SU-DHL-6 (cell line): ENCODE data around the gene TAF11L12.

Source experiments
- H2AFZ ChIP-seq: fragments of 200-600 bp; sonication (generic); 2 replicates; pipeline ENCODE4 v1.6.1; 2014; ENCODE audit warnings: low read depth, mild to moderate bottlenecking, moderate library complexity, mixed read lengths, antibody characterized with exemption, low read length; ENCODE audit not compliant: severe bottlenecking
- H3F3A ChIP-seq: fragments of 200-600 bp; shearing (Covaris generic); 2 replicates; pipeline ENCODE4 v1.6.0; 2016; ENCODE audit warnings: antibody characterized with exemption, mild to moderate bottlenecking; ENCODE audit not compliant: insufficient read depth
- H3K27ac ChIP-seq: fragments of 200-600 bp; sonication (generic); 2 replicates; pipeline ENCODE4 v1.5.1; 2016; ENCODE audit warnings: low read depth, mild to moderate bottlenecking, low read length, moderate library complexity, mixed read lengths
- H3K27me3 ChIP-seq: fragments of 200-600 bp; sonication (generic), shearing (Covaris generic); 2 replicates; pipeline ENCODE4 v1.6.0; 2014; ENCODE audit warnings: mild to moderate bottlenecking, low read length
- H3K36me3 ChIP-seq: fragments of 200-600 bp; sonication (generic); 2 replicates; pipeline ENCODE4 v1.6.1; 2014; ENCODE audit warnings: mild to moderate bottlenecking, low read length, mixed read lengths
- H3K4me2 ChIP-seq: fragments of 300-600, 200-600 bp; shearing (Covaris generic), sonication (generic); 2 replicates; pipeline ENCODE4 v1.6.0; 2014; ENCODE audit warnings: low read length, low read depth, mild to moderate bottlenecking; ENCODE audit not compliant: poor library complexity, severe bottlenecking
- H3K4me3 ChIP-seq: fragments of 200-600 bp; sonication (generic); 2 replicates; pipeline ENCODE4 v1.5.1; 2014; ENCODE audit warnings: antibody characterized with exemption, low read length, mild to moderate bottlenecking, mixed read lengths; ENCODE audit not compliant: insufficient read depth, poor library complexity, severe bottlenecking
- H3K79me2 ChIP-seq: fragments of 200-600 bp; sonication (generic); 2 replicates; pipeline ENCODE4 v1.6.1; 2014; ENCODE audit warnings: mild to moderate bottlenecking, low read length, moderate library complexity; ENCODE audit not compliant: insufficient read depth
- H3K9ac ChIP-seq: fragments of 200-600 bp; sonication (generic); 2 replicates; pipeline ENCODE4 v1.7.0; 2014; ENCODE audit warnings: mild to moderate bottlenecking, low read length
- H3K9me2 ChIP-seq: fragments of 200-600 bp; sonication (generic); replicated peaks from 2 replicates; pipeline ENCODE4 v1.6.1; 2014; ENCODE audit warnings: low read length; ENCODE audit not compliant: insufficient read depth
- H3K9me3 ChIP-seq: fragments of 200-600 bp; sonication (generic); 2 replicates; pipeline ENCODE4 v1.6.1; 2014; ENCODE audit warnings: low read length, mixed read lengths; ENCODE audit not compliant: insufficient read depth
- H4K20me1 ChIP-seq: fragments of 200-600 bp; sonication (generic); 2 replicates; pipeline ENCODE4 v1.6.1; 2014; ENCODE audit warnings: low read depth, mild to moderate bottlenecking, antibody characterized with exemption, low read length, moderate library complexity, mixed read lengths
- EZH2phosphoT487 ChIP-seq: fragments of 200-600 bp; sonication (generic), shearing (Covaris generic); conservative IDR thresholded peaks from 2 replicates; pipeline ENCODE4 v1.6.1; 2018; ENCODE audit warnings: mild to moderate bottlenecking, antibody characterized with exemption, low read length, moderate library complexity, mixed read lengths
- TF ChIP-seq, protein P1 (sequence below): fragments of 200-600 bp; sonication (generic); IDR thresholded peaks from one replicate; pipeline ENCODE4 v1.5.1; 2017; ENCODE audit warnings: antibody characterized with exemption, mild to moderate bottlenecking, low read length, moderate library complexity; ENCODE audit not compliant: insufficient read depth, poor library complexity, severe bottlenecking

TAF11L12 gene

GRCh38 chr5:17655921-17656320 is 45.7 kb downstream of the TAF11L12 start:
- H3K36me3 ChIP-seq: no peaks in the 10 kb centered on the region
- H3K27me3 ChIP-seq: no peaks in the 10 kb centered on the region
- H3K4me2 ChIP-seq: no peak overlapping the region
- no peaks in the 10 kb centered on the region for H3K9me3 ChIP-seq
- H3K9ac ChIP-seq: no peak overlapping the region
- no peaks in the 10 kb centered on the region for H4K20me1 ChIP-seq
- no peaks in the 10 kb centered on the region for H3K9me2 ChIP-seq
- no peaks in the 10 kb centered on the region for H3F3A ChIP-seq
- H2AFZ ChIP-seq: no peak overlapping the region
- no peak overlapping the region for H3K4me3 ChIP-seq
- no peak overlapping the region for H3K27ac ChIP-seq
- TF ChIP-seq, protein P1, sequence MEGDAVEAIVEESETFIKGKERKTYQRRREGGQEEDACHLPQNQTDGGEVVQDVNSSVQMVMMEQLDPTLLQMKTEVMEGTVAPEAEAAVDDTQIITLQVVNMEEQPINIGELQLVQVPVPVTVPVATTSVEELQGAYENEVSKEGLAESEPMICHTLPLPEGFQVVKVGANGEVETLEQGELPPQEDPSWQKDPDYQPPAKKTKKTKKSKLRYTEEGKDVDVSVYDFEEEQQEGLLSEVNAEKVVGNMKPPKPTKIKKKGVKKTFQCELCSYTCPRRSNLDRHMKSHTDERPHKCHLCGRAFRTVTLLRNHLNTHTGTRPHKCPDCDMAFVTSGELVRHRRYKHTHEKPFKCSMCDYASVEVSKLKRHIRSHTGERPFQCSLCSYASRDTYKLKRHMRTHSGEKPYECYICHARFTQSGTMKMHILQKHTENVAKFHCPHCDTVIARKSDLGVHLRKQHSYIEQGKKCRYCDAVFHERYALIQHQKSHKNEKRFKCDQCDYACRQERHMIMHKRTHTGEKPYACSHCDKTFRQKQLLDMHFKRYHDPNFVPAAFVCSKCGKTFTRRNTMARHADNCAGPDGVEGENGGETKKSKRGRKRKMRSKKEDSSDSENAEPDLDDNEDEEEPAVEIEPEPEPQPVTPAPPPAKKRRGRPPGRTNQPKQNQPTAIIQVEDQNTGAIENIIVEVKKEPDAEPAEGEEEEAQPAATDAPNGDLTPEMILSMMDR: no peak
- no peak for TF ChIP-seq EZH2phosphoT487
- H3K79me2 ChIP-seq: no peaks in the 10 kb centered on the region
